Measurements from ENCODE around the gene NCKAP5L.

GRCh38 chr12:49828133-49829091 is at the start of gene NCKAP5L:
- TF ChIP-seq CTCF (IDR thresholded peaks at IDR 0.05; ENCODE audit: extremely low read depth in 1 of 2, insufficient read depth in 1 of 2, low read depth in 1 of 2, low read length in 2 of 2) = no peak
- TF ChIP-seq POLR2A (IDR thresholded peaks at IDR 0.05; ENCODE audit: low read depth, low read length) = peak; percentile 75
- TF ChIP-seq EZH2 (IDR thresholded peaks at IDR 0.05; ENCODE audit: borderline replicate concordance, low read depth, low read length, severe bottlenecking) = no peak
- TF ChIP-seq POLR2AphosphoS5 (IDR thresholded peaks at IDR 0.05; ENCODE audit: insufficient read depth, low read depth, low read length) = peak; percentile 82
- no peak for TF ChIP-seq JUN (IDR thresholded peaks at IDR 0.05; ENCODE audit: borderline replicate concordance, insufficient read depth, insufficient read length, low read depth)
